ENCODE data around the gene SPINT1. TPM values are rescaled to one million over a fixed set of nuclear protein-coding genes. Genes with fewer than 3 reads are reported as not detected.

SPINT1 gene
- total and polyA plus RNA-seq, 10 donors: 4.8 to 25.8 (median 8.6) TPM

DNA sequence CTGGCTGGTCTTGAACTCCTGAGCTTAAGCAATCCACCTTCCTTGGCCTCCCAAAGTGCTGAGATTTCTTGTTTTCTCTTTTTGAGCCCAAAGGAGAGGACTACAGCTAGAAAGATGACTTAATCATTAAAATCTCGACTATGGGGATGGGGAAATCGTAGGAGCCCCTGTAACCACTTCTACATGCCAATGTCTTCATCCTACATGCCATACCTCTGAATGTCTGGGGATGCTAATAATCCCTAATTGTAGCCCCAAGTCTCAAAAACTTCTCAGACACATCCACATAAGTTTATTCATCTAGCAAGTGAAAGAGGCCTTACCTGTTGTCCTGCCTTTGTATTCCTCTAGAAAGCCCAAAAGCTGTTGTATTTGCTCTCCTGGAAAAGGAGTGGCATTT lies 33.8 kb downstream of the SPINT1 start:
- intact Hi-C loops (cut with DNase I; ENCODE audit: low total_unique reads): no loop called here
- 44 to 72% (median 61%) methylated on average over 2 of the region's 2 CpGs for WGBS, 5 donors
- no peak overlapping the region for H3K27ac ChIP-seq
- no peaks in the 10 kb centered on the region for H3K36me3 ChIP-seq
- no peak overlapping the region for H3K4me3 ChIP-seq
- H3K4me1 ChIP-seq: peaks cover 0 to 19% (median 15%) of the 10 kb centered on the region in 6 donors
- H3K9me3 ChIP-seq: no peaks in the 10 kb centered on the region
- H3K27me3 ChIP-seq (replicated peaks in 1 of 7): peaks cover 0 to 21% (median 5%) of the 10 kb centered on the region in 7 donors
- DNase-seq: no peak
- TF ChIP-seq POLR2AphosphoS5 (IDR thresholded peaks at IDR 0.05) (no peak), POLR2A (IDR thresholded peaks at IDR 0.05) (no peak)
- TF ChIP-seq, protein P1, sequence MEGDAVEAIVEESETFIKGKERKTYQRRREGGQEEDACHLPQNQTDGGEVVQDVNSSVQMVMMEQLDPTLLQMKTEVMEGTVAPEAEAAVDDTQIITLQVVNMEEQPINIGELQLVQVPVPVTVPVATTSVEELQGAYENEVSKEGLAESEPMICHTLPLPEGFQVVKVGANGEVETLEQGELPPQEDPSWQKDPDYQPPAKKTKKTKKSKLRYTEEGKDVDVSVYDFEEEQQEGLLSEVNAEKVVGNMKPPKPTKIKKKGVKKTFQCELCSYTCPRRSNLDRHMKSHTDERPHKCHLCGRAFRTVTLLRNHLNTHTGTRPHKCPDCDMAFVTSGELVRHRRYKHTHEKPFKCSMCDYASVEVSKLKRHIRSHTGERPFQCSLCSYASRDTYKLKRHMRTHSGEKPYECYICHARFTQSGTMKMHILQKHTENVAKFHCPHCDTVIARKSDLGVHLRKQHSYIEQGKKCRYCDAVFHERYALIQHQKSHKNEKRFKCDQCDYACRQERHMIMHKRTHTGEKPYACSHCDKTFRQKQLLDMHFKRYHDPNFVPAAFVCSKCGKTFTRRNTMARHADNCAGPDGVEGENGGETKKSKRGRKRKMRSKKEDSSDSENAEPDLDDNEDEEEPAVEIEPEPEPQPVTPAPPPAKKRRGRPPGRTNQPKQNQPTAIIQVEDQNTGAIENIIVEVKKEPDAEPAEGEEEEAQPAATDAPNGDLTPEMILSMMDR (IDR thresholded peaks at IDR 0.05 in 8 of 11, conservative IDR thresholded peaks at IDR 0.05 in 3 of 11): no peak

DNA sequence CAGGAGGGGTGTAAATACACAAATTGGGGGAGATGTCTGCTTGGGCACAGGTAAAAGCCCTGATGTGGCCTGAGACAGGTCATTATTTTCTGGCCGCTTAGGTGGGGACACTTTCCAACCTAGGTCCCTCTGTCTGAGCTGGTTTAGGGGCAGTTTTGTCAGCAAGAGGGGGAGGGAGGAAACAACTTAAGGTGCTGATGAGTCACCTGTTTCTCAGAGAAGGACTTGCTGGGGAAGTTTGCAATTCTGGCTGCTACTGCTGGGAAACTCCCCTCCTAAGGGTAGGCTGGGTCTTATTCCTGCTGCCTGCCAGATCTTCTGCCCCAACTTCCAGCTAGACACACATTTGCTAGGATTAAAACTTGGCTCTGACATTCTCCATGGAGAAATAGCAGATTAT lies 34.9 kb downstream of the SPINT1 start:
- peaks cover 0 to 10% (median 0%) of the 10 kb centered on the region in 7 donors for H3K27me3 ChIP-seq (replicated peaks in 1 of 7)
- H3K9me3 ChIP-seq: peaks cover 0 to 3% (median 0%) of the 10 kb centered on the region in 8 donors
- peaks cover 0 to 10% (median 9%) of the 10 kb centered on the region in 6 donors for H3K4me1 ChIP-seq
- no peak for DNase-seq
- intact Hi-C loops (cut with DNase I; ENCODE audit: low total_unique reads): no loop called here
- no peak for TF ChIP-seq POLR2AphosphoS5 (IDR thresholded peaks at IDR 0.05)
- TF ChIP-seq, protein P1 (IDR thresholded peaks at IDR 0.05 in 8 of 11, conservative IDR thresholded peaks at IDR 0.05 in 3 of 11): no peak
- TF ChIP-seq POLR2A (IDR thresholded peaks at IDR 0.05): no peak
- WGBS, 5 donors: 73 to 89% (median 82%) methylated on average over 1 of the region's 1 CpG
- H3K27ac ChIP-seq: no peak overlapping the region
- no peak overlapping the region for H3K4me3 ChIP-seq
- no peaks in the 10 kb centered on the region for H3K36me3 ChIP-seq

DNA sequence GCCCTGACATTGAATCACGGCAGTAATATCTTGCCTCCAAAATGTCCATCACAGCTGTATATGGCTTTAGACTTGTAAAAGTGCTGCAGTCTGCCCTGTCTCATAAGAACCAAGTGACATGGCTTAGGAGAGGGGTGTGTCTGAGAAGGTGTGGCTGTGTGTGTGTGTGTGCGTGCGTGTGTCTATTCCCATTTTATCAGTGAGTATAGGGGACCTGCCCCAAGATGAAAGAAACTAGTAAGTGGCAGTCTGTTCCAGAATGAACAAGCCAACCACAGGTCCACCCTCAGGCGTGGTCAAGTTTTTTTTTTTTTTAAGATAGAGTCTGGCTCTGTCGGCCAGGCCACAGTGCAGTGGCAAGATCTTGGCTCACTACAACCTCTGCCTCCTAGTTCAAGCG lies 35.8 kb downstream of the SPINT1 start:
- intact Hi-C loops (cut with DNase I; ENCODE audit: low total_unique reads): no loop called here
- 77 to 92% (median 80%) methylated on average over 6 of the region's 6 CpGs for WGBS, 5 donors

DNA sequence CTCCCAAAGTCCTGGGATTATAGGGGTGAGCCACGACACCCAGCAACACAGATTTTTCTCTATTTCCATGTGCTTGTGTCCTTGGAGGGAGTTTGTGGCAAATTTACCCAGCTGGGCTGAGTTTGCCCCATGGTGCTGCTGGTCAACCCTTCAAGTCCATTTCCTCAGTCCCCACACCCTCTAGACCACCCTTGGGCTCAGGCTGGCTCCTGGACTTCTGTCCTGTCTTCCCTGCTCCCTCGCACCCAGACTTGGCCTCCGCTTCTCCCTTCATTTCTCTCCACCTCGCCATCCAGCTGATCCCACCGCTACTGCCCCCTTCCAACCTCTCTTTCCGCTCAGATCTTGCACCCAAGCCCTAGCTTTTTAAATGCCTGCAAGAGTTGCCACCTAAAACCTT lies 37.5 kb downstream of the SPINT1 start:
- intact Hi-C loops (cut with DNase I; ENCODE audit: low total_unique reads): no loop called here
- H3K36me3 ChIP-seq: no peaks in the 10 kb centered on the region
- H3K4me3 ChIP-seq: no peak overlapping the region
- WGBS, 5 donors: 92 to 99% (median 97%) methylated on average over 6 of the region's 6 CpGs
- peaks cover 0 to 3% (median 0%) of the 10 kb centered on the region in 8 donors for H3K9me3 ChIP-seq
- H3K4me1 ChIP-seq: no peaks in the 10 kb centered on the region
- no peak for DNase-seq
- no peak overlapping the region for H3K27ac ChIP-seq
- TF ChIP-seq, protein P1 (IDR thresholded peaks at IDR 0.05 in 8 of 11, conservative IDR thresholded peaks at IDR 0.05 in 3 of 11): no peak
- no peak for TF ChIP-seq POLR2AphosphoS5 (IDR thresholded peaks at IDR 0.05)
- no peak for TF ChIP-seq POLR2A (IDR thresholded peaks at IDR 0.05)
- no peaks in the 10 kb centered on the region for H3K27me3 ChIP-seq (replicated peaks in 1 of 7)

More for the DNA sequence above, 35.8 kb downstream of the SPINT1 start:
- Histone ChIP-seq H3K4me3 (no peak overlapping the region), H3K9me3 (peaks cover 0 to 3% (median 0%) of the 10 kb centered on the region in 8 donors), H3K27ac (no peak overlapping the region), H3K36me3 (no peaks in the 10 kb centered on the region), H3K4me1 (peaks cover 0 to 2% (median under 1%) of the 10 kb centered on the region in 6 donors), H3K27me3 (replicated peaks in 1 of 7) (peaks cover 0 to 2% (median 0%) of the 10 kb centered on the region in 7 donors)
- no peak for DNase-seq
- TF ChIP-seq, protein P1 (IDR thresholded peaks at IDR 0.05 in 8 of 11, conservative IDR thresholded peaks at IDR 0.05 in 3 of 11): no peak
- TF ChIP-seq POLR2A (IDR thresholded peaks at IDR 0.05) (no peak), POLR2AphosphoS5 (IDR thresholded peaks at IDR 0.05) (no peak)
